Measurements from ENCODE around the gene FOXN3. TPM values are rescaled to one million over a fixed set of nuclear protein-coding genes. Genes with fewer than 3 reads are reported as not detected.
"Not testable (repeated sequence)": the region's sequence is repeated elsewhere in the genome, so short reads cannot be mapped to it uniquely, and the experiment has no call there.

FOXN3 gene
- total RNA-seq, 1 experiment from 2014 or later = 13.8 TPM

GRCh38 chr14:89155491-89155890, 261.5 kb downstream of the FOXN3 start:
- no peak overlapping the region for H3K9ac ChIP-seq (ENCODE audit: low read length)
- H2AFZ ChIP-seq (ENCODE audit: low read length) = no peak overlapping the region
- no peak for DNase-seq
- no peaks in the 10 kb centered on the region for H3K9me3 ChIP-seq (ENCODE audit: low read length)
- H3K36me3 ChIP-seq (ENCODE audit: insufficient read depth, low read length) = no peaks in the 10 kb centered on the region
- H3K9me2 ChIP-seq (replicated peaks; ENCODE audit: insufficient read depth, low read length) = no peaks in the 10 kb centered on the region
- H3K27ac ChIP-seq (ENCODE audit: low read length) = no peak overlapping the region
- H3K4me1 ChIP-seq (ENCODE audit: low read length) = no peaks in the 10 kb centered on the region
- H3K79me2 ChIP-seq (ENCODE audit: low read length) = no peaks in the 10 kb centered on the region
- no peak overlapping the region for H3K4me2 ChIP-seq (ENCODE audit: low read depth, low read length, poor library complexity, severe bottlenecking)
- H3K27me3 ChIP-seq (ENCODE audit: low read length) = no peaks in the 10 kb centered on the region
- no peaks in the 10 kb centered on the region for H4K20me1 ChIP-seq (ENCODE audit: insufficient read depth, low read depth, low read length)
- H3K4me3 ChIP-seq (ENCODE audit: low read length) = no peak overlapping the region

- H3K4me2 ChIP-seq (ENCODE audit: low read depth, low read length, poor library complexity, severe bottlenecking); H3K4me3 ChIP-seq (ENCODE audit: low read length); H2AFZ ChIP-seq (ENCODE audit: low read length); H3K27ac ChIP-seq (ENCODE audit: low read length); H3K27me3 ChIP-seq (ENCODE audit: low read length); H3K9ac ChIP-seq (ENCODE audit: low read length); H3K36me3 ChIP-seq (ENCODE audit: insufficient read depth, low read length); H4K20me1 ChIP-seq (ENCODE audit: insufficient read depth, low read depth, low read length); H3K4me1 ChIP-seq (ENCODE audit: low read length); DNase-seq; H3K79me2 ChIP-seq (ENCODE audit: low read length); H3K9me2 ChIP-seq (replicated peaks; ENCODE audit: insufficient read depth, low read length); H3K9me3 ChIP-seq (ENCODE audit: low read length): not testable (repeated sequence)
Observed at GRCh38 chr14:89151693-89152092, 265.3 kb downstream of the FOXN3 start.

GRCh38 chr14:89146274-89146673, 270.8 kb downstream of the FOXN3 start:
- Histone ChIP-seq H4K20me1 (ENCODE audit: insufficient read depth, low read depth, low read length) (no peaks in the 10 kb centered on the region), H2AFZ (ENCODE audit: low read length) (no peak overlapping the region), H3K9me2 (replicated peaks; ENCODE audit: insufficient read depth, low read length) (no peaks in the 10 kb centered on the region), H3K4me1 (ENCODE audit: low read length) (no peaks in the 10 kb centered on the region), H3K4me3 (ENCODE audit: low read length) (no peak overlapping the region), H3K27ac (ENCODE audit: low read length) (no peak overlapping the region), H3K4me2 (ENCODE audit: low read depth, low read length, poor library complexity, severe bottlenecking) (no peak overlapping the region), H3K79me2 (ENCODE audit: low read length) (no peaks in the 10 kb centered on the region), H3K9ac (ENCODE audit: low read length) (no peak overlapping the region), H3K36me3 (ENCODE audit: insufficient read depth, low read length) (no peaks in the 10 kb centered on the region), H3K9me3 (ENCODE audit: low read length) (no peaks in the 10 kb centered on the region), H3K27me3 (ENCODE audit: low read length) (no peaks in the 10 kb centered on the region)
- DNase-seq = no peak

- no peak overlapping the region for H2AFZ ChIP-seq (ENCODE audit: low read length)
- H3K9ac ChIP-seq (ENCODE audit: low read length) = no peak overlapping the region
- H3K4me1 ChIP-seq (ENCODE audit: low read length) = no peaks in the 10 kb centered on the region
- H3K9me3 ChIP-seq (ENCODE audit: low read length) = no peaks in the 10 kb centered on the region
- H3K27ac ChIP-seq (ENCODE audit: low read length) = no peak overlapping the region
- H3K79me2 ChIP-seq (ENCODE audit: low read length) = no peaks in the 10 kb centered on the region
- no peaks in the 10 kb centered on the region for H3K9me2 ChIP-seq (replicated peaks; ENCODE audit: insufficient read depth, low read length)
- no peak overlapping the region for H3K4me3 ChIP-seq (ENCODE audit: low read length)
- DNase-seq = no peak
- no peaks in the 10 kb centered on the region for H4K20me1 ChIP-seq (ENCODE audit: insufficient read depth, low read depth, low read length)
- H3K36me3 ChIP-seq (ENCODE audit: insufficient read depth, low read length) = no peaks in the 10 kb centered on the region
- no peaks in the 10 kb centered on the region for H3K27me3 ChIP-seq (ENCODE audit: low read length)
- no peak overlapping the region for H3K4me2 ChIP-seq (ENCODE audit: low read depth, low read length, poor library complexity, severe bottlenecking)
Observed at GRCh38 chr14:89144642-89145041, 272.4 kb downstream of the FOXN3 start.

DNA sequence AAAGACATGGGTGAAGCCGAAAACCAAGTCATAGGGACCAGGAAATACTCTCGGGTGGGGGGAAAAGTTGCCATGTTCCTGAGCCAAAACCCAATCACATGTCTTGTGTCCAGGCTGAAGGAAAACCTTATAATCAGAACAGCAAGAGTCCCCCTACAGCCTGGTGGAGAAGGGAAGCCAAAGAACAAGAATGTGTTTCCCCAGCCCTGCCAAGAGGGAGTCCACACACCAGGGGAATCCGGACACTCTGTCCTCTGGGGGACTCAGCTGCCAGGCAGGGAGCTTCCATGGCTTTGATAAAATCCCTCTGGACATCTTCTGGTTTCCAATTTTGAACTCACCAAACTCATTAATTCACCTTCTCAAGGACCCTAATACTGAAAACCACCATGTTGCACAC, 273.0 kb downstream of the FOXN3 start:
- Histone ChIP-seq H3K4me3 (ENCODE audit: low read length) (no peak overlapping the region), H4K20me1 (ENCODE audit: insufficient read depth, low read depth, low read length) (no peaks in the 10 kb centered on the region), H3K27me3 (ENCODE audit: low read length) (no peaks in the 10 kb centered on the region), H3K36me3 (ENCODE audit: insufficient read depth, low read length) (no peaks in the 10 kb centered on the region), H3K9me3 (ENCODE audit: low read length) (no peaks in the 10 kb centered on the region), H2AFZ (ENCODE audit: low read length) (no peak overlapping the region), H3K79me2 (ENCODE audit: low read length) (no peaks in the 10 kb centered on the region), H3K4me1 (ENCODE audit: low read length) (no peaks in the 10 kb centered on the region), H3K27ac (ENCODE audit: low read length) (no peak overlapping the region), H3K9me2 (replicated peaks; ENCODE audit: insufficient read depth, low read length) (no peaks in the 10 kb centered on the region), H3K9ac (ENCODE audit: low read length) (no peak overlapping the region), H3K4me2 (ENCODE audit: low read depth, low read length, poor library complexity, severe bottlenecking) (no peak overlapping the region)
- DNase-seq = no peak

DNA sequence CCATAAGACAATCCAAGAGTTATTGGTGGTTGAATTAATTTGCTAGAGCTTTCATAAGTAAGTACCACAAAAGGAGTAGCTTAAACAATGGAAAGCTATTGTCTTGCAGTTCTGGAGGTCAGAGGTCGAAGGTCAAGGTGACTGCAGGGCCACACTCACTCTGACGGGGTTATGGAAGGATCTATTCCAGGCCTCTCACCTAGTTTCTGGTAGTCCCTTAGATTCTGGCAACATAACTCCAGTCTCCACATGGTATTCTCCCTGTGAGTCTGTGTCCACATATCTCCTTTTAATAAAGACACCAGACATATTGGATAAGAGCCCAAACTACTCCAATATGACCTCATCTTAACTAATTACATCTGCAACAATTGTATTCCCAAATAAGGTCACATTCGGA, 273.4 kb downstream of the FOXN3 start:
- Histone ChIP-seq H3K9me2 (replicated peaks; ENCODE audit: insufficient read depth, low read length) (no peaks in the 10 kb centered on the region), H2AFZ (ENCODE audit: low read length) (no peak overlapping the region), H3K4me3 (ENCODE audit: low read length) (no peak overlapping the region), H3K36me3 (ENCODE audit: insufficient read depth, low read length) (no peaks in the 10 kb centered on the region), H3K9ac (ENCODE audit: low read length) (no peak overlapping the region), H3K9me3 (ENCODE audit: low read length) (no peaks in the 10 kb centered on the region), H3K4me2 (ENCODE audit: low read depth, low read length, poor library complexity, severe bottlenecking) (no peak overlapping the region), H3K79me2 (ENCODE audit: low read length) (no peaks in the 10 kb centered on the region), H3K27me3 (ENCODE audit: low read length) (no peaks in the 10 kb centered on the region), H4K20me1 (ENCODE audit: insufficient read depth, low read depth, low read length) (no peaks in the 10 kb centered on the region), H3K4me1 (ENCODE audit: low read length) (no peaks in the 10 kb centered on the region), H3K27ac (ENCODE audit: low read length) (no peak overlapping the region)
- DNase-seq = no peak

DNA sequence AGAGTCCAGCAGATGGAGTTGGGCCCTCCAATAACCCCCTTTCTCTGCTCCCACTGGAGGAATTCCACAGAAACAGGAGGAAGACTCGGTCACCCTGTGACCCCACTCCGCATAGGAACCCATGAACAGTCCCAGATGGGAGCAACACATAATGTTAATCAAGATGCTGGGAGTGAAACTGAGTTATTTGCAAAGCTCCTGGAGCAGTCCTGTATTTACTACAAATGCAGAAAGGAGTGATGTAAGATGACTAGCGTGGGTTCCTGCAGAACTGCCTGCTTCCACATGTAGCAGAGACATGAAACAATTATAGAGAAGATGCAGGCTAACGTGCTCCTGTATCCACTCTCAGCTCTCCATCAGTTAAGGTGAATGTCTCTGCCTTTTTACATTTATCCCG, 274.7 kb downstream of the FOXN3 start:
- Histone ChIP-seq H2AFZ (ENCODE audit: low read length) (no peak overlapping the region), H3K4me1 (ENCODE audit: low read length) (no peaks in the 10 kb centered on the region), H3K27me3 (ENCODE audit: low read length) (no peaks in the 10 kb centered on the region), H3K79me2 (ENCODE audit: low read length) (no peaks in the 10 kb centered on the region), H3K9me2 (replicated peaks; ENCODE audit: insufficient read depth, low read length) (no peaks in the 10 kb centered on the region), H3K4me2 (ENCODE audit: low read depth, low read length, poor library complexity, severe bottlenecking) (no peak overlapping the region), H3K9ac (ENCODE audit: low read length) (no peak overlapping the region), H3K27ac (ENCODE audit: low read length) (no peak overlapping the region), H3K4me3 (ENCODE audit: low read length) (no peak overlapping the region), H3K36me3 (ENCODE audit: insufficient read depth, low read length) (no peaks in the 10 kb centered on the region), H4K20me1 (ENCODE audit: insufficient read depth, low read depth, low read length) (no peaks in the 10 kb centered on the region), H3K9me3 (ENCODE audit: low read length) (no peaks in the 10 kb centered on the region)
- DNase-seq = no peak

DNA sequence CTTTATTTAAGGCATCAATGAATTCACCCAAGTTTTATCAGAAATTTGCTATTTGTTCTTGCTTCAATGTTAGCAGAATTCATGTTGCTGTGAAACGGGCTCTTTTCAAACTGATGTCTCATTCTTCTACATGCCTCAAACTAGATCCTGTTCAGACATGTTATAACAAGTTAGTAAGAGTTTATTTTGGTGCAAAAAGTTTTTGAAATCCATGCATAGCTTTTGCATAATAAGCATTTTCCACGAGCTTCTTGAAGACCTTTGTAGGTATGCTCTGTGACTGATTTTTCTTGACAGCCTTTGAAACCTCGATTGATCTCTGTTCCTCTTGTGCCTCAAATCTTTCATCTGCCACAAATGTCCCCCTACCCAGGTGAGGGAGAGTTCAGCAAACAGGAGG, 275.2 kb downstream of the FOXN3 start:
- Histone ChIP-seq H2AFZ (ENCODE audit: low read length) (no peak overlapping the region), H3K36me3 (ENCODE audit: insufficient read depth, low read length) (no peaks in the 10 kb centered on the region), H3K27me3 (ENCODE audit: low read length) (no peaks in the 10 kb centered on the region), H3K4me3 (ENCODE audit: low read length) (no peak overlapping the region), H3K4me2 (ENCODE audit: low read depth, low read length, poor library complexity, severe bottlenecking) (no peak overlapping the region), H3K9me3 (ENCODE audit: low read length) (no peaks in the 10 kb centered on the region), H3K27ac (ENCODE audit: low read length) (no peak overlapping the region), H3K9ac (ENCODE audit: low read length) (no peak overlapping the region), H3K4me1 (ENCODE audit: low read length) (no peaks in the 10 kb centered on the region), H4K20me1 (ENCODE audit: insufficient read depth, low read depth, low read length) (no peaks in the 10 kb centered on the region), H3K79me2 (ENCODE audit: low read length) (no peaks in the 10 kb centered on the region), H3K9me2 (replicated peaks; ENCODE audit: insufficient read depth, low read length) (no peaks in the 10 kb centered on the region)
- DNase-seq = no peak

- Histone ChIP-seq H3K4me2 (ENCODE audit: low read depth, low read length, poor library complexity, severe bottlenecking) (no peak overlapping the region), H3K36me3 (ENCODE audit: insufficient read depth, low read length) (no peaks in the 10 kb centered on the region), H3K9me3 (ENCODE audit: low read length) (no peaks in the 10 kb centered on the region), H3K4me3 (ENCODE audit: low read length) (no peak overlapping the region), H4K20me1 (ENCODE audit: insufficient read depth, low read depth, low read length) (no peaks in the 10 kb centered on the region), H3K9ac (ENCODE audit: low read length) (no peak overlapping the region), H3K27me3 (ENCODE audit: low read length) (no peaks in the 10 kb centered on the region), H3K79me2 (ENCODE audit: low read length) (no peaks in the 10 kb centered on the region), H2AFZ (ENCODE audit: low read length) (no peak overlapping the region), H3K27ac (ENCODE audit: low read length) (no peak overlapping the region), H3K9me2 (replicated peaks; ENCODE audit: insufficient read depth, low read length) (no peaks in the 10 kb centered on the region), H3K4me1 (ENCODE audit: low read length) (no peaks in the 10 kb centered on the region)
- no peak for DNase-seq
Observed at GRCh38 chr14:89140326-89140725, 276.7 kb downstream of the FOXN3 start.

All from Karpas-422 (cell line).